Measurements from ENCODE around the gene PEMT. TPM values are rescaled to one million over a fixed set of nuclear protein-coding genes. Genes with fewer than 3 reads are reported as not detected.

PEMT gene
- total and polyA plus RNA-seq, 2 donors (not counting 1 experiment from before 2014, with no cell fraction given), result 10.7 to 20.3 TPM

DNA sequence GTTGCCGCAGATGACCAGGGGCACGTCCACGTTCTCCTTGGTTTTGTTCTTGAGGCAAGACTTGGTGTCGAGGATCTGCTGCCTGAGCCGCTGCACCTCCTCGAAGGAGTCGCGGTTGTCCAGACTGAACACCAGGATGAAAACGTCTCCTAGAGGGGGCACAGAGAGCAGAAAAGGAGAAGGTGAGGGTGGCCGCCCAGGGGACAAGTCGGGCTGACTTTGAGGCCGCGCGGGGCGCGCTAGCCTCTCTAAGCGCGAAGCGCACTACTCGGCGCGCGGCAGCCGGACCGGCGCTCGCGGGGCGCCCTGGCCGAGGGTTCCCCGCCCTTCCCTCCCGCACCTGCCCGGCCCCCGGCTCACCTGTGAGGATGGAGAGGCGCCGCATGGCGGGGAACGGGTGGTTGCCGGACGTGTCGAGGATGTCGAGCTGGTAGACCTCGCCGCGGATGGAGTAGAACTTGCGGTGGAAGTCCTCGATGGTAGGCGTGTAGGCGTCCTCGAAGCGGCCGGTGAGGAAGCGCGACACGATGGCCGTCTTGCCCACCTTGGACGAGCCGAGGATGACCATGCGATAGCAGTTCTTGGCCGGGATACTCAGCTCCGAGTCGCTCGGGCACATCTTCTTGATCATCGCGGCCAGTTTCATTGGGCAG, 95.8 kb downstream of the PEMT start:
- Mint-ChIP-seq H3K4me1 (peaks cover 22% of the 10 kb centered on the region), H3K27me3 (peaks cover 5% of the 10 kb centered on the region), H3K4me3 (peak overlapping the region; percentile 92), H3K9me3 (ENCODE audit: insufficient read depth) (no peaks in the 10 kb centered on the region), H3K27ac (no peak overlapping the region)
- ChIA-PET POLR2A (no interaction called here), CTCF (interaction anchor here (1.0 to 4.1 kb wide), 8 partner anchors 12 to 211 kb away, joined by 3 to 121 read pairs (median 4); no protein-coding TSS in a partner anchor)
- intact Hi-C loops (cut with micrococcal nuclease), result loop anchor here (1.0 to 5.0 kb wide), 6 partner anchors 18 to 542 kb away; partner anchors contain the start of genes ATPAF2, GID4 and PEMT
- Histone ChIP-seq H3K36me3 (replicated peaks in 1 of 2; ENCODE audit: control extremely low read depth in 1 of 2, control insufficient read depth in 1 of 2, extremely low read depth in 1 of 2, insufficient read depth in 2 of 2, low read length in 1 of 2) (peaks cover 0 to 11% of the 10 kb centered on the region in 2 experiments), H3K79me2 (ENCODE audit: control insufficient read depth, insufficient read depth, low read length) (no peaks in the 10 kb centered on the region), H3K9ac (ENCODE audit: low read length) (peak overlapping the region; percentile 72), H3K27me3 (replicated peaks in 1 of 4; ENCODE audit: control extremely low read depth in 1 of 4, control insufficient read depth in 3 of 4, insufficient read depth in 4 of 4, low read length in 3 of 4) (peaks cover 0 to 29% (median 6%) of the 10 kb centered on the region in 4 experiments), H2AFZ (ENCODE audit: insufficient read depth, low read depth, low read length, poor library complexity, severe bottlenecking) (peak overlapping the region; percentile 70), H3K9me3 (ENCODE audit: control extremely low read depth in 1 of 3, control insufficient read depth in 2 of 3, insufficient read depth in 1 of 3, low read length in 2 of 3) (peaks cover 0 to 5% (median 0%) of the 10 kb centered on the region in 3 donors), H3K27ac (ENCODE audit: low read length in 2 of 2) (no peak overlapping the region), H3K4me1 (ENCODE audit: control insufficient read depth in 2 of 2, insufficient read depth in 2 of 2, low read length in 2 of 2) (peaks cover 24% of the 10 kb centered on the region in 2 donors), H4K20me1 (ENCODE audit: control insufficient read depth, insufficient read depth, low read length, poor library complexity, severe bottlenecking) (peaks cover 8% of the 10 kb centered on the region), H3K4me2 (replicated peaks; ENCODE audit: low read depth, low read length, poor library complexity, severe bottlenecking) (peak overlapping the region; percentile 100), H3K4me3 (ENCODE audit: control extremely low read depth in 1 of 5, extremely low read depth in 1 of 5, insufficient read depth in 1 of 5, low read depth in 2 of 5, low read length in 4 of 5) (peak overlapping the region; percentile 42 to 67 (median 58))
- DNase-seq (peak; percentile 58), ATAC-seq (ENCODE audit: low read depth) (no peak)
- no peak for TF ChIP-seq EZH2 (IDR thresholded peaks at IDR 0.05; ENCODE audit: borderline replicate concordance, insufficient read depth, low read depth, low read length, poor library complexity, severe bottlenecking)
- TF ChIP-seq, protein P1, sequence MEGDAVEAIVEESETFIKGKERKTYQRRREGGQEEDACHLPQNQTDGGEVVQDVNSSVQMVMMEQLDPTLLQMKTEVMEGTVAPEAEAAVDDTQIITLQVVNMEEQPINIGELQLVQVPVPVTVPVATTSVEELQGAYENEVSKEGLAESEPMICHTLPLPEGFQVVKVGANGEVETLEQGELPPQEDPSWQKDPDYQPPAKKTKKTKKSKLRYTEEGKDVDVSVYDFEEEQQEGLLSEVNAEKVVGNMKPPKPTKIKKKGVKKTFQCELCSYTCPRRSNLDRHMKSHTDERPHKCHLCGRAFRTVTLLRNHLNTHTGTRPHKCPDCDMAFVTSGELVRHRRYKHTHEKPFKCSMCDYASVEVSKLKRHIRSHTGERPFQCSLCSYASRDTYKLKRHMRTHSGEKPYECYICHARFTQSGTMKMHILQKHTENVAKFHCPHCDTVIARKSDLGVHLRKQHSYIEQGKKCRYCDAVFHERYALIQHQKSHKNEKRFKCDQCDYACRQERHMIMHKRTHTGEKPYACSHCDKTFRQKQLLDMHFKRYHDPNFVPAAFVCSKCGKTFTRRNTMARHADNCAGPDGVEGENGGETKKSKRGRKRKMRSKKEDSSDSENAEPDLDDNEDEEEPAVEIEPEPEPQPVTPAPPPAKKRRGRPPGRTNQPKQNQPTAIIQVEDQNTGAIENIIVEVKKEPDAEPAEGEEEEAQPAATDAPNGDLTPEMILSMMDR (IDR thresholded peaks at IDR 0.05), result no peak
- under 1% methylated on average over 65 of the region's 65 CpGs for WGBS (ENCODE audit: insufficient coverage)
